HepG2 (cell line): ENCODE results near the gene ARMC5. TPM values are rescaled to one million over a fixed set of nuclear protein-coding genes. Genes with fewer than 3 reads are reported as not detected.

Source experiments
- ATAC-seq: fragments of 200-7000 bp; cut with Tn5 transposase; 3 replicates; pipeline ENCODE4 v1.9.1; 2020; ENCODE audit warnings: mild to moderate bottlenecking, moderate library complexity
- BruUV-seq: library from RNA; stranded (reverse); fragments of 400-500 nt; replicated peaks from 2 replicates; lab custom pipeline; 2021; lab: Mats Ljungman, UMichigan
- CTCF ChIA-PET: fragments of 300-600 bp; formaldehyde crosslinking; extraction: SDS; loops from one replicate; lab custom pipeline; 2021; ENCODE audit warnings: low total read pairs, inconsistent platforms, low intra/inter-chr PET ratio; lab: Yijun Ruan, JAX
- POLR2A ChIA-PET: fragments of 350-600 bp; sonication (Branson Sonifier 250); formaldehyde crosslinking; loops from one replicate; lab custom pipeline; 2020; ENCODE audit warnings: antibody characterized with exemption, inconsistent platforms; lab: Yijun Ruan, JAX
- DNase-seq: peaks from one replicate; pipeline ENCODE4 v3.0.0-alpha.2; 2015; ENCODE audit warnings: low spot score
- FAIRE-seq: peaks from 3 replicates; lab custom pipeline; 2011; peaks lifted over from hg19 to GRCh38; lab: Jason Lieb, UNC
- H2AFZ ChIP-seq: one replicate; pipeline ENCODE4 v1.6.1; 2011; ENCODE audit warnings: low read length, inconsistent platforms
- H3K27ac ChIP-seq: fragments of 300-600 bp; 3 replicates; pipeline ENCODE4 v1.8.0; 2011; ENCODE audit warnings: mixed run types, mild to moderate bottlenecking, mixed read lengths, low read length, inconsistent platforms; ENCODE audit not compliant: insufficient read depth; ENCODE audit errors: extremely low read length
- H3K27me3 ChIP-seq, 2 experiments: fragments of 200-600 bp in 1 of 2; 2 replicates in 1 of 2; 3 replicates in 1 of 2; pipeline versions ENCODE4 v1.6.0 to v1.8.0; 2011; ENCODE audit warnings: low read length in 2 of 2, mild to moderate bottlenecking in 2 of 2, moderate library complexity in 2 of 2, inconsistent platforms in 1 of 2; ENCODE audit not compliant: insufficient read depth in 2 of 2, control insufficient read depth in 1 of 2
- H3K36me3 ChIP-seq, 2 experiments: fragments of 200-600 bp in 1 of 2; replicated peaks in 1 of 2; 2 replicates in 1 of 2; 3 replicates in 1 of 2; pipeline versions ENCODE4 v1.5.1 to v1.8.0; 2011; ENCODE audit warnings: low read length in 2 of 2, inconsistent platforms in 1 of 2; ENCODE audit not compliant: insufficient read depth in 2 of 2, control insufficient read depth in 1 of 2
- H3K4me1 ChIP-seq: 2 replicates; pipeline ENCODE4 v1.5.1; 2012; ENCODE audit warnings: low read length, inconsistent platforms; ENCODE audit not compliant: insufficient read depth
- H3K4me2 ChIP-seq: 2 replicates; pipeline ENCODE4 v1.6.0; 2011; ENCODE audit warnings: low read depth, low read length, inconsistent platforms
- H3K4me3 ChIP-seq, 3 experiments: fragments of 200-600 bp in 1 of 3; sonication (generic), shearing (Covaris generic) in 1 of 3; replicated peaks in 1 of 3; 2 replicates each; pipeline ENCODE4 v1.5.1; 2011 to 2016; ENCODE audit warnings: low read length in 3 of 3, inconsistent platforms in 2 of 3, low read depth in 2 of 3, mild to moderate bottlenecking in 2 of 3, control low read depth in 1 of 3, mixed read lengths in 1 of 3; ENCODE audit not compliant: insufficient read depth in 1 of 3
- H3K79me2 ChIP-seq: one replicate; pipeline ENCODE4 v1.6.1; 2011; ENCODE audit warnings: low read length, inconsistent platforms; ENCODE audit not compliant: insufficient read depth
- H3K9ac ChIP-seq: 2 replicates; pipeline ENCODE4 v1.6.0; 2011; ENCODE audit warnings: mild to moderate bottlenecking, low read depth, low read length, inconsistent platforms; ENCODE audit not compliant: insufficient read depth
- H3K9me3 ChIP-seq: 2 replicates; pipeline ENCODE4 v1.5.1; 2012; ENCODE audit warnings: mild to moderate bottlenecking, low read length
- H4K20me1 ChIP-seq: 2 replicates; pipeline ENCODE4 v1.6.0; 2011; ENCODE audit warnings: inconsistent platforms, mild to moderate bottlenecking, low read length, moderate library complexity; ENCODE audit not compliant: insufficient read depth
- HNRNPH1 ChIP-seq: fragments of 200-400 bp; formaldehyde crosslinking; optimal IDR thresholded peaks from 2 replicates; pipeline ENCODE3; 2017; ENCODE audit warnings: mild to moderate bottlenecking, low read depth, low read length
- HNRNPL ChIP-seq: fragments of 200-400 bp; formaldehyde crosslinking; IDR thresholded peaks from 2 replicates; pipeline ENCODE4 v1.6.1; 2017; ENCODE audit warnings: mild to moderate bottlenecking, low read depth, low read length
- MXD3 ChIP-seq: IDR thresholded peaks from 2 replicates; pipeline ENCODE4 v1.6.1; 2016; ENCODE audit warnings: mild to moderate bottlenecking, missing biosample characterization, missing genetic modification reagents
- PAF1 ChIP-seq: IDR thresholded peaks from 2 replicates; pipeline ENCODE4 v1.6.1; 2016; ENCODE audit warnings: missing genetic modification reagents, missing compliant biosample characterization
- RFX1 ChIP-seq: fragments of 450-650 bp; IDR thresholded peaks from 2 replicates; pipeline ENCODE4 v1.6.1; 2017
- SCMH1 ChIP-seq: sonication (generic); formaldehyde crosslinking; IDR thresholded peaks from 2 replicates; pipeline ENCODE4 v1.9.0; 2021; ENCODE audit warnings: missing genetic modification reagents, mild to moderate bottlenecking, borderline replicate concordance
- TMF1 ChIP-seq: sonication (generic); formaldehyde crosslinking; IDR thresholded peaks from 2 replicates; pipeline ENCODE4 v1.8.1; 2022; ENCODE audit warnings: low read depth, missing genetic modification reagents
- YEATS2 ChIP-seq: sonication (generic); formaldehyde crosslinking; IDR thresholded peaks from 2 replicates; pipeline ENCODE4 v1.4.0; 2020; ENCODE audit warnings: missing genetic modification reagents, borderline replicate concordance
- ZBTB33 ChIP-seq: sonication (generic); formaldehyde crosslinking; IDR thresholded peaks from 2 replicates; pipeline ENCODE4 v1.4.0; 2020; ENCODE audit warnings: missing genetic modification reagents
- ZBTB8A ChIP-seq: sonication (generic); formaldehyde crosslinking; IDR thresholded peaks from 2 replicates; pipeline ENCODE4 v1.4.0; 2020; ENCODE audit warnings: mild to moderate bottlenecking, low read depth, missing genetic modification reagents, borderline replicate concordance
- ZNF605 ChIP-seq: sonication (generic); formaldehyde crosslinking; IDR thresholded peaks from 2 replicates; pipeline ENCODE4 v1.8.0; 2022; ENCODE audit warnings: mild to moderate bottlenecking, missing genetic modification reagents
- ZNF761 ChIP-seq: sonication (generic); formaldehyde crosslinking; conservative IDR thresholded peaks from 2 replicates; pipeline ENCODE4 v1.4.0; 2020; ENCODE audit warnings: mild to moderate bottlenecking, missing genetic modification reagents
- ZNF839 ChIP-seq: sonication (generic); formaldehyde crosslinking; IDR thresholded peaks from 2 replicates; pipeline ENCODE4 v1.4.0; 2020; ENCODE audit warnings: missing genetic modification reagents, mild to moderate bottlenecking, borderline replicate concordance
- WGBS: methylation state at CpG from one replicate; pipeline ENCODE4 v1.1.6; 2017; ENCODE audit warnings: low lambda C conversion rate; 5-methylcytosine and 5-hydroxymethylcytosine counted together
- in situ Hi-C: cut with HindIII; loops from 2 replicates; pipeline ENCODE4 v1.10.0; 2017; ENCODE audit warnings: low pct_unique_long_range_greater_than_20kb; ENCODE audit not compliant: extremely low pct_ligation_motif_present
- intact Hi-C: fragments of 100-400 bp; cut with micrococcal nuclease; formaldehyde crosslinking; loops from one replicate; pipeline ENCODE4 v1.10.0; 2022; ENCODE audit not compliant: unreplicated experiment
- polyA plus RNA-seq, 8 experiments: library from polyadenylated mRNA; depleted of rRNA in 3 of 8; stranded (reverse) in 7 of 8; unstranded in 1 of 8; fragments of >200 nt; fragmentation: Illumina TruSeq in 4 of 8; extraction: Trizol in 4 of 8; gene quantifications; 2 replicates each; pipeline versions ENCODE4 v1.2.1 to v1.2.3, GENCODE V29; 2011 to 2016; ENCODE audit warnings: low read depth in 4 of 8, missing spikeins in 1 of 8, mixed read lengths in 1 of 8; ENCODE audit not compliant: insufficient read depth in 1 of 8
- total RNA-seq, 5 experiments: library from RNA; depleted of rRNA; stranded (reverse); fragments of >200 nt; fragmentation: Illumina TruSeq; extraction: Trizol; gene quantifications; 2 replicates each; pipeline ENCODE4 v1.2.3, GENCODE V29; 2016; ENCODE audit warnings: low read depth in 1 of 5

The ARMC5 gene
- total and polyA plus RNA-seq, 2 of the 13 experiments (the other 11 are each of a cell fraction or from before 2014, with no cell fraction given): 10.8 to 22.3 TPM

- ATAC-seq (no peak), FAIRE-seq (no peak), DNase-seq (no peak)
- CTCF ChIA-PET: no interaction called here
- Histone ChIP-seq H3K79me2 (no peaks in the 10 kb centered on the region), H2AFZ (no peak overlapping the region), H3K4me1 (peaks cover 63% of the 10 kb centered on the region), H3K9me3 (no peaks in the 10 kb centered on the region), H3K4me2 (no peak overlapping the region), H3K4me3 (no peak overlapping the region), H3K27ac (no peak overlapping the region), H3K9ac (no peak overlapping the region), H3K36me3 (no peaks in the 10 kb centered on the region), H3K27me3 (peaks cover 0 to 21% of the 10 kb centered on the region in 2 experiments; a peak in 4 of 5 replicates), H4K20me1 (no peaks in the 10 kb centered on the region)
- 65% methylated on average over 9 of the region's 9 CpGs for WGBS
- in situ Hi-C loops (no loop called here), intact Hi-C loops (loop anchor here (5.0 kb wide), 1 partner anchor 218 kb away; no protein-coding TSS in a partner anchor)
- POLR2A ChIA-PET: no interaction called here
- peak; percentile 30; the same call in 1 of the 2 replicates for TF ChIP-seq ZBTB33 (CRISPR knock-in tag)
- no peak for TF ChIP-seq HNRNPH1
- no TSS peak for BruUV-seq
Measured at GRCh38 chr16:31479751-31480150, 20.4 kb downstream of the ARMC5 start.

- peaks cover 0 to 21% of the 10 kb centered on the region in 2 experiments; a peak in 4 of 5 replicates for H3K27me3 ChIP-seq
- intact Hi-C loops (no loop called here), in situ Hi-C loops (no loop called here)
- H3K9me3 ChIP-seq: no peaks in the 10 kb centered on the region
- ChIA-PET CTCF (no interaction called here), POLR2A (no interaction called here)
- H3K4me3 ChIP-seq: no peak overlapping the region
- H3K27ac ChIP-seq: no peak overlapping the region
- DNase-seq (no peak), FAIRE-seq (no peak), ATAC-seq (no peak)
- no peak overlapping the region for H2AFZ ChIP-seq
- peaks cover 67% of the 10 kb centered on the region for H3K4me1 ChIP-seq
- WGBS: 22% methylated on average over 7 of the region's 7 CpGs
- no peaks in the 10 kb centered on the region for H4K20me1 ChIP-seq
- no peaks in the 10 kb centered on the region for H3K36me3 ChIP-seq
- BruUV-seq: no TSS peak
- no peaks in the 10 kb centered on the region for H3K79me2 ChIP-seq
- no peak overlapping the region for H3K9ac ChIP-seq
- no peak overlapping the region for H3K4me2 ChIP-seq
- TF ChIP-seq ZNF839: no peak
- TF ChIP-seq ZNF605 (CRISPR knock-in tag): no peak
- no peak for TF ChIP-seq ZNF761 (CRISPR knock-in tag)
- no peak for TF ChIP-seq YEATS2 (CRISPR knock-in tag)
- no peak for TF ChIP-seq HNRNPL
- TF ChIP-seq PAF1 (CRISPR knock-in tag): no peak
- TF ChIP-seq SCMH1 (CRISPR knock-in tag): no peak
- no peak for TF ChIP-seq ZBTB8A (CRISPR knock-in tag)
- no peak for TF ChIP-seq TMF1
- TF ChIP-seq MXD3: no peak
- no peak for TF ChIP-seq RFX1
Measured at GRCh38 chr16:31480851-31481536, 21.7 kb downstream of the ARMC5 start.
